Measurements from ENCODE around the gene ATOX1. TPM values are rescaled to one million over a fixed set of nuclear protein-coding genes. Genes with fewer than 3 reads are reported as not detected.

The ATOX1 gene
- total and polyA plus RNA-seq, 2 experiments from 2014 or later, result 68.2 to 190 TPM

GRCh38 chr5:151739395-151739794 is 19.0 kb downstream of the ATOX1 start:
- peak overlapping the region; percentile 54 for H3K27ac ChIP-seq
- TF ChIP-seq CTCF (IDR thresholded peaks at IDR 0.05; ENCODE audit: low read depth, low read length), result peak; percentile 15
- H3K4me1 ChIP-seq (ENCODE audit: low read depth), result peaks cover 8% of the 10 kb centered on the region
- H3K36me3 ChIP-seq, result no peaks in the 10 kb centered on the region
- no peaks in the 10 kb centered on the region for H3K27me3 ChIP-seq
- DNase-seq (ENCODE audit: low read depth in 1 of 2, low spot score in 1 of 2), result peak in 1 of 2 donors; percentile 63
- H3K4me3 ChIP-seq, result no peak overlapping the region
- no peaks in the 10 kb centered on the region for H3K9me3 ChIP-seq (ENCODE audit: low read depth)

DNA sequence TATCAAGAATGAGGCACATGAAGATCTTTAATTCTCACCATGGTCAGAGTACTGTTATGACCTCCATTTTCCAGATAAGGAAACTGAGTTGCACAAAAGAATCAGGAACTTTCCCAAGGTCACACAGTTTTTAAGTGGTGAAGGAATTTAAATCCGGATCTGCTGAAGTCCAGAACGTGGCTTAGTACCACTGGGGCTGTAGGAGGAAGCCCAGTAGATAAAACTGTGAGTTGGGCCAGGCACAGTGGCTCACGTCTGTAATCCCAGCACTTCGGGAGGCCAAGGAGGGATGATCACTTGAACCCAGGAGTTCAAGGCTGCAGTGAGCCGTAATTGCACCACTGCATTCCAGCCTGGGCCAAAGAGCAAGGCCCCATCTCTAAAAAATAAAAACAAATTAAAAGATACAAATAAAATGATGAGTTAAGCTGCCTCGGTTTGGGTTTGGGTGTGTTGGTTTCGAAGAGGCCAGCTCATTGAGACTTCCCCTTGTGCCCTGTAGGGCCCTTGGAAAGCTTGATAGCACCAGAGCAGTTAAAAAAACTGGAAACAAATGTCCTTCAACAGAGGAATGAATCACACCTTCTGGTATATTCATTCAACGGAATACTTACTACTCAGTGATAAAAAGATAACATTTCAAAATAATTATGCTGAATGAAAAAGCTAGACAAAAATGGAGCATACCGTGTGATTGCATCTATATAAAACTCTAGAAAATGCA is 20.1 kb downstream of the ATOX1 start:
- Histone ChIP-seq H3K4me3 (no peak overlapping the region), H3K9me3 (ENCODE audit: low read depth) (no peaks in the 10 kb centered on the region), H3K36me3 (no peaks in the 10 kb centered on the region), H3K27me3 (no peaks in the 10 kb centered on the region), H3K4me1 (ENCODE audit: low read depth) (peaks cover 8% of the 10 kb centered on the region), H3K27ac (no peak overlapping the region)
- peak in 1 of 2 donors; percentile 55 for DNase-seq (ENCODE audit: low read depth in 1 of 2, low spot score in 1 of 2)
- TF ChIP-seq CTCF (IDR thresholded peaks at IDR 0.05; ENCODE audit: low read depth, low read length), result no peak

DNA sequence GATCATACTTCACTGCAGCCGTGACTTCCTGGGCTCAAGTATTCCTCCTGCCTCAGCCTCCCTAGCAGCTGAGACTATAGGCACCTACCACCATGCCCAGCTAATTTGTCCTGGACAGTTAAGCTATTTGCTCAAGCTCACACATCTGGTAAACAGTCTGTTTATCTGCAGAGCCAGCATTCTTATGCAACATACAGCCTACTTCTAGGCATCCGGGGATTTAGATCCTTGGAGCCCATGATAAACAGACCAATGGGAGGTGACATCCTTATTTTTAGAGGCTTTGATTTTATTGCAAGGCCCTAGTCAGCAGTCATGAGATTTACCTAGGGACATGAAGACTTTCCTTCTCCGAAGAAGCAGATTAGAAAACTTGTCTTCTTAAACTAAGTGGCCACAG is 21.0 kb downstream of the ATOX1 start:
- Histone ChIP-seq H3K4me3 (no peak overlapping the region), H3K27ac (no peak overlapping the region), H3K9me3 (ENCODE audit: low read depth) (no peaks in the 10 kb centered on the region), H3K36me3 (no peaks in the 10 kb centered on the region), H3K4me1 (ENCODE audit: low read depth) (peaks cover 8% of the 10 kb centered on the region), H3K27me3 (no peaks in the 10 kb centered on the region)
- DNase-seq (ENCODE audit: low read depth in 1 of 2, low spot score in 1 of 2), result peak in 1 of 2 donors; percentile 52
- no peak for TF ChIP-seq CTCF (IDR thresholded peaks at IDR 0.05; ENCODE audit: low read depth, low read length)

DNA sequence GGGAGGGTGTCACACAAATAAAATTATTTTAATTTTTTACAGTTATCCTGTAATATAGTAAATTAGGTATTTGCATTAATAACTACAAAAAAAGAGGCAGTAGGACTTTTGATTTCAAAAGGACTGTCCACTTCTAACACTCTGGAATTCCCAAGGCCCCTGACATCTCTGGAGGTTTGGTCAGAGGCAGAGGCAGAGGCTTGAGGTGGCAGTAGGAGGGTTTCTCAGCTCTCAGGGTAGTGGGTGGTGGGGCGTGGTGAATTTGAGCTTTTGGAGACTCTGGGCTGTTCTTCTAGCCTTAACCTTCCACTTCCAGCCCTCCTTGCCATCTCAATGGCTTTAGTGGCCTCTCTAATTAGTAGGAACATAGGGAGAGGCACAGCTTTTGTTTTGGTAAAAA is 22.8 kb downstream of the ATOX1 start:
- no peaks in the 10 kb centered on the region for H3K27me3 ChIP-seq
- H3K4me1 ChIP-seq (ENCODE audit: low read depth), result peaks cover 8% of the 10 kb centered on the region
- no peaks in the 10 kb centered on the region for H3K36me3 ChIP-seq
- H3K4me3 ChIP-seq, result no peak overlapping the region
- no peak for TF ChIP-seq CTCF (IDR thresholded peaks at IDR 0.05; ENCODE audit: low read depth, low read length)
- no peaks in the 10 kb centered on the region for H3K9me3 ChIP-seq (ENCODE audit: low read depth)
- no peak overlapping the region for H3K27ac ChIP-seq
- DNase-seq (ENCODE audit: low read depth in 1 of 2, low spot score in 1 of 2), result no peak

DNA sequence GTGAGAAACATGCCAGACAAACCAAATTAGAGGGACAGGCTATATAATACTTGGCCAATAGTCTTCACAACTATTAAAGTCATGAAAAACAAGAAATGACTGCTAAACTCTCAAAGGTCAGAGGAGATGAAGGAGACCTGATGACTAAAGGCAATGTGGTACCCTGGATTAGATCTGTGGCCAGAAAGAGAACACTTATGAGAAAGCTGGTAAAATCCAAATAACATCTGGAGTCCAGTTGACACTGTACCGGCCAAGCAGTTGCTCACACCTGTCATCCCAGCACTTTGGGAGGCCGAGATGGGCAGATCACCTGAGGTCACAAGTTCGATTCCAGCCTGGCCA is 24.4 kb downstream of the ATOX1 start:
- Histone ChIP-seq H3K4me3 (no peak overlapping the region), H3K9me3 (ENCODE audit: low read depth) (no peaks in the 10 kb centered on the region), H3K27ac (no peak overlapping the region), H3K36me3 (no peaks in the 10 kb centered on the region), H3K4me1 (ENCODE audit: low read depth) (no peaks in the 10 kb centered on the region), H3K27me3 (no peaks in the 10 kb centered on the region)
- no peak for TF ChIP-seq CTCF (IDR thresholded peaks at IDR 0.05; ENCODE audit: low read depth, low read length)
- no peak for DNase-seq (ENCODE audit: low read depth in 1 of 2, low spot score in 1 of 2)
